Vagina (tissue), 2 donors: ENCODE data around the gene RMDN2. TPM values are rescaled to one million over a fixed set of nuclear protein-coding genes. Genes with fewer than 3 reads are reported as not detected.

ENCODE experiments used
- DNase-seq, 2 donors: peaks; one replicate each; pipeline ENCODE4 v3.0.0-alpha.2; 2017; ENCODE audit errors: extremely low spot score in 2 of 2
- H3K27ac ChIP-seq: fragments of 200-600 bp; sonication (generic); one replicate; pipeline ENCODE4 v1.5.1; 2019
- H3K27me3 ChIP-seq: fragments of 200-600 bp; sonication (generic); one replicate; pipeline ENCODE4 v1.5.1; 2019
- H3K36me3 ChIP-seq, 2 donors: fragments of 200-600 bp; sonication (generic); one replicate each; pipeline ENCODE4 v1.5.1; 2017 to 2019
- H3K4me1 ChIP-seq: fragments of 200-600 bp; sonication (generic); one replicate; pipeline ENCODE4 v1.5.1; 2019
- H3K4me3 ChIP-seq, 2 donors: fragments of 200-600 bp; sonication (generic); 1 replicate in 1 of 2; 2 replicates in 1 of 2; pipeline ENCODE4 v1.5.1; 2016 to 2019
- H3K9me3 ChIP-seq: fragments of 200-600 bp; sonication (generic); one replicate; pipeline ENCODE4 v1.5.1; 2019
- CTCF ChIP-seq, 3 experiments: fragments of 450-650 bp in 2 of 3; fragments of 200-600 bp in 1 of 3; sonication (generic) in 1 of 3; IDR thresholded peaks; one replicate each; pipeline ENCODE4 v1.5.1; 2017 to 2019; ENCODE audit warnings: antibody characterized with exemption in 3 of 3, mild to moderate bottlenecking in 2 of 3, moderate library complexity in 2 of 3
- POLR2A ChIP-seq, 2 donors: fragments of 450-650 bp; IDR thresholded peaks; one replicate each; pipeline ENCODE4 v1.6.1; 2017; ENCODE audit warnings: antibody characterized with exemption in 2 of 2, mild to moderate bottlenecking in 2 of 2, moderate library complexity in 2 of 2
- POLR2AphosphoS5 ChIP-seq, 2 donors: sonication (generic); formaldehyde crosslinking; IDR thresholded peaks; one replicate each; pipeline ENCODE4 v1.9.0; 2017; ENCODE audit warnings: antibody characterized with exemption in 2 of 2, mild to moderate bottlenecking in 2 of 2, low read depth in 1 of 2; ENCODE audit not compliant: insufficient read depth in 1 of 2
- intact Hi-C: fragments of 100-400 bp; cut with DNase I; formaldehyde crosslinking; loops from one replicate; pipeline ENCODE4 v1.15.1; 2023
- total RNA-seq: library from RNA; depleted of rRNA; stranded (reverse); fragments of >200 nt; gene quantifications from one replicate; pipeline ENCODE4 v1.2.3, GENCODE V29; 2016

RMDN2 gene
- total RNA-seq, 1 donor from 2014 or later, result 5.9 TPM

GRCh38 chr2:37966326-37966725 lies 41.2 kb downstream of the RMDN2 start:
- TF ChIP-seq POLR2AphosphoS5 (IDR thresholded peaks at IDR 0.05; ENCODE audit: insufficient read depth in 1 of 2, low read depth in 1 of 2), result no peak
- Histone ChIP-seq H3K4me1 (no peaks in the 10 kb centered on the region), H3K9me3 (no peaks in the 10 kb centered on the region), H3K27me3 (no peaks in the 10 kb centered on the region), H3K27ac (no peak overlapping the region), H3K4me3 (no peak overlapping the region), H3K36me3 (no peaks in the 10 kb centered on the region)
- intact Hi-C loops, result no loop called here
- DNase-seq, result no peak

DNA sequence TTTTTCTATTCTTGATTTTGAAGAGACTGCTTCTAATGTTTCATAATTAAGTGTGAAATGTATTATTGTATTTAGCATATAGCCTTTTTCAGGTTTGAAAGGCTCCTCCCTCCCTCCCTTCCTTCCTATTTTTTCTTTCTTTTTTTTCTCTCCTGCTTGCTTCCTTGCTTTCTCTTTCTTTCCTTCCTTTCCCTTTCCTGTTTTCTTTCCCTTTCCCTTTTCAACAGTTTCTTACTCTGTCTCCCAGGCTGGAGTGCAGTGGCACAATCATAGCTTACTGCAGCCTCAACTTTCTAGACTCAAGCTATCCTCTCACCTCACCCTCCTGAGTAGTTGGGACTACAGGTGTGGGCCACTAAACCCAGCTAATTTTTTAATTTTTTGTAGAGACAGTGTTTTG lies 44.6 kb downstream of the RMDN2 start:
- Histone ChIP-seq H3K27me3 (no peaks in the 10 kb centered on the region), H3K4me1 (no peaks in the 10 kb centered on the region), H3K4me3 (no peak overlapping the region), H3K36me3 (no peaks in the 10 kb centered on the region), H3K9me3 (no peaks in the 10 kb centered on the region), H3K27ac (no peak overlapping the region)
- intact Hi-C loops, result no loop called here
- TF ChIP-seq CTCF (IDR thresholded peaks at IDR 0.05), result no peak
- TF ChIP-seq POLR2AphosphoS5 (IDR thresholded peaks at IDR 0.05; ENCODE audit: insufficient read depth in 1 of 2, low read depth in 1 of 2), result no peak
- TF ChIP-seq POLR2A (IDR thresholded peaks at IDR 0.05), result no peak
- no peak for DNase-seq

- no peaks in the 10 kb centered on the region for H3K4me1 ChIP-seq
- no peak for TF ChIP-seq POLR2A (IDR thresholded peaks at IDR 0.05)
- no peak for TF ChIP-seq POLR2AphosphoS5 (IDR thresholded peaks at IDR 0.05; ENCODE audit: insufficient read depth in 1 of 2, low read depth in 1 of 2)
- no peak for TF ChIP-seq CTCF (IDR thresholded peaks at IDR 0.05)
- no peak for DNase-seq
- no peak overlapping the region for H3K27ac ChIP-seq
- H3K27me3 ChIP-seq, result no peaks in the 10 kb centered on the region
- intact Hi-C loops, result no loop called here
- no peaks in the 10 kb centered on the region for H3K36me3 ChIP-seq
- H3K4me3 ChIP-seq, result no peak overlapping the region
- H3K9me3 ChIP-seq, result no peaks in the 10 kb centered on the region
Observed at GRCh38 chr2:37971971-37972370, 46.9 kb downstream of the RMDN2 start.

- Histone ChIP-seq H3K4me1 (no peaks in the 10 kb centered on the region), H3K27me3 (no peaks in the 10 kb centered on the region), H3K27ac (no peak overlapping the region), H3K36me3 (no peaks in the 10 kb centered on the region), H3K4me3 (no peak overlapping the region), H3K9me3 (no peaks in the 10 kb centered on the region)
- DNase-seq, result no peak
- TF ChIP-seq CTCF (IDR thresholded peaks at IDR 0.05) (no peak), POLR2A (IDR thresholded peaks at IDR 0.05) (no peak), POLR2AphosphoS5 (IDR thresholded peaks at IDR 0.05; ENCODE audit: insufficient read depth in 1 of 2, low read depth in 1 of 2) (no peak)
- intact Hi-C loops, result no loop called here
Observed at GRCh38 chr2:37973615-37974353, 48.7 kb downstream of the RMDN2 start.

GRCh38 chr2:37975808-37976207 lies 50.7 kb downstream of the RMDN2 start:
- H3K27ac ChIP-seq, result no peak overlapping the region
- TF ChIP-seq POLR2AphosphoS5 (IDR thresholded peaks at IDR 0.05; ENCODE audit: insufficient read depth in 1 of 2, low read depth in 1 of 2) (no peak), CTCF (IDR thresholded peaks at IDR 0.05) (no peak), POLR2A (IDR thresholded peaks at IDR 0.05) (no peak)
- H3K4me1 ChIP-seq, result no peaks in the 10 kb centered on the region
- DNase-seq, result no peak
- H3K9me3 ChIP-seq, result no peaks in the 10 kb centered on the region
- no peak overlapping the region for H3K4me3 ChIP-seq
- H3K27me3 ChIP-seq, result no peaks in the 10 kb centered on the region
- intact Hi-C loops, result no loop called here
- H3K36me3 ChIP-seq, result no peaks in the 10 kb centered on the region
